Activated CD4-positive, alpha-beta T cell treated with anti-CD3 and anti-CD28 coated beads for 24 hours (primary cell): ENCODE data around the gene ZMAT2.
"Not testable (repeated sequence)": the region's sequence is repeated elsewhere in the genome, so short reads cannot be mapped to it uniquely, and the experiment has no call there.

Source experiments
- DNase-seq, 2 donors: peaks; one replicate each; pipeline ENCODE4 v3.0.0-alpha.2; 2020; ENCODE audit warnings: low read depth in 2 of 2

The ZMAT2 gene

GRCh38 chr5:140700177-140701144 lies at the start of gene ZMAT2:
ZMAT2 (plus strand) TSS chr5:140700447; CDS start chr5:140700461, 14 bp downstream.
- DNase-seq = peak; percentile 79 to 87

GRCh38 chr5:140658870-140659269 lies 41.4 kb upstream of the ZMAT2 start:
- DNase-seq = no peak

- DNase-seq = not testable (repeated sequence)
Measured at GRCh38 chr5:140660371-140660770, 39.9 kb upstream of the ZMAT2 start.

GRCh38 chr5:140664030-140664358 lies 36.3 kb upstream of the ZMAT2 start:
- no peak for DNase-seq

GRCh38 chr5:140664359-140665119 lies 35.7 kb upstream of the ZMAT2 start, which contains the start of gene WDR55:
WDR55 (plus strand) TSS chr5:140664904; CDS start chr5:140664913, 9 bp downstream.
- peak; percentile 95 to 96 for DNase-seq

- DNase-seq = not testable (repeated sequence)
Measured at GRCh38 chr5:140671035-140671434, 29.2 kb upstream of the ZMAT2 start.

- DNase-seq = no peak
Measured at GRCh38 chr5:140671472-140672125, 28.6 kb upstream of the ZMAT2 start.

- DNase-seq = no peak
Measured at GRCh38 chr5:140672455-140673186, 27.6 kb upstream of the ZMAT2 start.

- DNase-seq = no peak
Measured at GRCh38 chr5:140673187-140673976, 26.9 kb upstream of the ZMAT2 start, which contains the start of gene DND1. DND1 (minus strand) TSS chr5:140673576; CDS start chr5:140673542, 34 bp downstream.

GRCh38 chr5:140674211-140674610 lies 26.0 kb upstream of the ZMAT2 start:
- DNase-seq = no peak

- DNase-seq = no peak
Measured at GRCh38 chr5:140674629-140675028, 25.6 kb upstream of the ZMAT2 start.

GRCh38 chr5:140677947-140678346 lies 22.3 kb upstream of the ZMAT2 start:
- DNase-seq = no peak

- DNase-seq = no peak
Measured at GRCh38 chr5:140678993-140679392, 21.3 kb upstream of the ZMAT2 start.

- no peak for DNase-seq
Measured at GRCh38 chr5:140690376-140690932, 9.8 kb upstream of the ZMAT2 start.

- peak; percentile 75 to 77 for DNase-seq
Measured at GRCh38 chr5:140690941-140691924, 9.0 kb upstream of the ZMAT2 start, which contains the start of the genes HARS1 and HARS2. HARS1 (minus strand) TSS chr5:140691370; CDS start chr5:140691304, 66 bp downstream. HARS2 (plus strand) TSS chr5:140691455; CDS start chr5:140691649, 194 bp downstream.

GRCh38 chr5:140694276-140694675 lies 6.0 kb upstream of the ZMAT2 start:
- DNase-seq = no peak

- DNase-seq = no peak
Measured at GRCh38 chr5:140696891-140697492, 3.3 kb upstream of the ZMAT2 start.

GRCh38 chr5:140707812-140708211 lies 7.6 kb downstream of the ZMAT2 start:
- no peak for DNase-seq
